Iris pigment epithelial cell (primary cell): ENCODE data around the gene BCAS3.
"Not testable (repeated sequence)": the region's sequence is repeated elsewhere in the genome, so short reads cannot be mapped to it uniquely, and the experiment has no call there.

Experiments used
- DNase-seq: peaks from one replicate; pipeline ENCODE4 v3.0.0-alpha.2; 2011; ENCODE audit warnings: low read depth

The BCAS3 gene

GRCh38 chr17:60941028-60941427 lies 263.4 kb downstream of the BCAS3 start:
- peak; percentile 59 for DNase-seq

GRCh38 chr17:60941571-60941970 lies 263.9 kb downstream of the BCAS3 start:
- no peak for DNase-seq

GRCh38 chr17:60944751-60945150 lies 267.1 kb downstream of the BCAS3 start:
- DNase-seq, result no peak

DNA sequence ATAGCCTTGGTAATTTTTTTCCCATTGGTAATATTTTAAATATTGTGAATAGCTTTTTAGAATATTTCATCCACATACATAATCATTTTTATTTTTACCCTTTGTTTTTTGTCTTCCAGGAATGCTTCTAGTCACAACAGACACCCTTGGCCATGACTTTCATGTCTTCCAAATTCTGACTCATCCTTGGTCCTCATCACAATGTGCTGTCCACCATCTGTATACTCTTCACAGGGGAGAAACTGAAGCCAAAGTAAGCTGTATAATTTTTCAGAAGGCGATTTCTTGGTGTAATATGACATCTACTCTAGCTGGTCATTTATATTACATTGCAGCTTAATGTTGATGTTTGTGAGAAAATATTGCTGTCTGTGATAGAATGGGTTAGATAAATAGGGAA lies 269.4 kb downstream of the BCAS3 start:
- peak; percentile 10 for DNase-seq

- no peak for DNase-seq
Observed at GRCh38 chr17:60947543-60947942, 269.9 kb downstream of the BCAS3 start.

GRCh38 chr17:60952747-60953146 lies 275.1 kb downstream of the BCAS3 start:
- DNase-seq, result no peak

DNA sequence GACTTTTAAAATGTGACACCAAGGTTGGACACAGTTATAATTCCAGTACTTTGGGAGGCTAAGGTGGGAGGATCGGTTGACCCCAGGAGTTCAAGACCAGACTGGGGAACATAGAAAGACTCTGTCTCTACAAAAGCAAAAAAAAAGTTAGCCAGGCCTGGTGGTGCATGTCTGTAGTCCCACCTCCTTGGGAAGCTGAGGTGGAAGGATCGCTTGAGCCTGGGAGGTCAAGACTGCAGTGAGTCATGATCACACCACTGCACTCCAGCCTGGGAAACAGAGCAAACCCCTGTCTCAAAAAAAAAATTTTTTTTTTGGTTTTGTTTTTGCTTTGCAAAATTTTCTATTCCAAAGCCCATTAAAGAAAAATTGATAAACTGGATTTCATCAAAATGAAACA lies 281.4 kb downstream of the BCAS3 start:
- peak; percentile 40 for DNase-seq

GRCh38 chr17:60959696-60960095 lies 282.0 kb downstream of the BCAS3 start:
- DNase-seq, result peak; percentile 18

DNA sequence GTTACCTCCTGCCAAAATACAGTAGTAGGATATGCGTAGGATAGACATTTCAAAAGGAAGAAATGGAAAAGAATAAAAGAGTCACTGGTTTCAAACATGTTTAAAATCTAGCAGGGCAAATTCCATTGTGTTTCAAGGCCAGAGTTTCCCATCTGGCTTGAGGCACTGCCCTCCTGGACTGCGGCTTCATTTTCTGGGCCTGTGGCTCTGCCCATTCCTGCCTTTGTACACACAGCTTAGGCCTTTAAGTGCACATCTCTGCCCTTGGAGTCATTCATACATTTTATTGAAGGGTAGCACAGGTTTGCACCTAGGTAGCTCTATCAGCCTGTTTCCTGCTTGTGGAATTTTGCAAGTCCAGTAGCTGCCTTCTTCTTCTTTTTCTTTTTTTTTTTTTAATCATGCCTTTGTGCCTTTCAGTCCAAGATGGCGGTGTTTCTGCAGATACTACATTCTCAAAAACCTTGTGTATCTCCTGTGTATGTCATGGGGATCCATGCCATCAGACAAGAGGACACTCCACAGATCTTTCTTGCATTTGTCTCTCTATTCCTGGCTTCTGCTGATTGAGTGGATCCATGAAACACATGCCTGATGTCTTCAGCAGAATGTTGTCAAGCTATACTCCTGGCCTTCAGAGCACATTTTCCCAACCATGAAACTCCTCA lies 282.9 kb downstream of the BCAS3 start:
- DNase-seq, result no peak

DNA sequence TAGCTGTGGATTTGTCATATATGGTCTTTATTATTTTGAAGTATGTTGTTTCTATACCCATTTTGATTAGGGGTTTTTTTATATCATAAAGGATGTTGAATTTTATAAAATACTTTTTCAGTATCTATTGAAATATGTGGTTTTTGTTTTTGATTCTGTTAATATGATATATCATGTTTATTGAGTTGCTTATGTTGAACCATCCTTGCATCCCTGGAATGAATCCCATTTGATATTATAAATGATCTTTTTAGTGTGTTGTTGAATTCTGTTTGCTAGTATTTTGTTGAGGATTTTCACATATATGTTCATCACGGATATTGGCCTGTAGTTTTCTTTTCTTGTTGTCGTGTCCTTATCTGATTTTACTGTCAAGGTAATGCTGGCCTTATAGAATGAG lies 286.5 kb downstream of the BCAS3 start:
- DNase-seq, result no peak

- DNase-seq, result no peak
Observed at GRCh38 chr17:60968266-60968665, 290.6 kb downstream of the BCAS3 start.

DNA sequence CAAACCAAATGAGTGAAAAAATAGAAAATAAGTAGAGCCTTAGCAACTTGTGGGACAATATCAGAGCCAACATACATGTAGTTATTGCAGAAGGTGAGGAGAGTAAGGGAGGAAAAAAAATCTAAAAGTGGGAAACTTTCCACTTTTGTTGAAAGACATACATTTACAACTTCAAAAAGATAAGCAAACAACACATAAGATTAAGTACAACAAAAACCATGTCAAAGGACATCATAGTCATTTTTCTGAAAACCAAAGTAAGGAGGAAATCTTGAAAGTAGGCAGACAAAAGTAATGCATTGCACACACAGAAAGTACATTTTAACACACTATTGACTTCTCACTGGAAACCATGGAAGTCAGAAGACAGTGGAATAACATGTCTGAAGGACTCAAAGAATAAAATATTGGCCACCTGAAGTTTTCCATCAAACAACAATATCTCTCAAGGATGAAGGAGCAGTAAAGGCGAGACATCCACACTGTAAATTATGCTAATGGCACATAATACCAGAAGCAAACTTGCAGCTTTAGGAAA lies 291.9 kb downstream of the BCAS3 start:
- no peak for DNase-seq

- no peak for DNase-seq
Observed at GRCh38 chr17:60970741-60971140, 293.1 kb downstream of the BCAS3 start.

- peak; percentile 68 for DNase-seq
Observed at GRCh38 chr17:60971515-60972369, 294.1 kb downstream of the BCAS3 start.

GRCh38 chr17:60976861-60977260 lies 299.2 kb downstream of the BCAS3 start:
- not testable (repeated sequence) for DNase-seq

- DNase-seq, result no peak
Observed at GRCh38 chr17:60989379-60989778, 311.7 kb downstream of the BCAS3 start.

DNA sequence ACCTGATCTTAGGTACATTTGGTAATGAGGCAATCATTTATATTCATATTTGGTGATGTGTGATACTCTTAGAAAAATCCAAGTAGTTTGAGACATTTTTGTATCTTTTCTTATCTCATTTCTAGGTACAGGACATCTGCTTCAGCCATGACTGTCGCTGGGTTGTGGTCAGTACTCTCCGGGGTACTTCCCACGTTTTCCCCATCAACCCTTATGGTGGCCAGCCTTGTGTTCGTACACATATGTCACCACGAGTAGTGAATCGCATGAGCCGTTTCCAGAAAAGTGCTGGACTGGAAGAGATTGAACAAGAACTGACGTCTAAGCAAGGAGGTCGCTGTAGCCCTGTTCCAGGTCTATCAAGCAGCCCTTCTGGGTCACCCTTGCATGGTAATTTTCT lies 312.2 kb downstream of the BCAS3 start:
- DNase-seq, result no peak

DNA sequence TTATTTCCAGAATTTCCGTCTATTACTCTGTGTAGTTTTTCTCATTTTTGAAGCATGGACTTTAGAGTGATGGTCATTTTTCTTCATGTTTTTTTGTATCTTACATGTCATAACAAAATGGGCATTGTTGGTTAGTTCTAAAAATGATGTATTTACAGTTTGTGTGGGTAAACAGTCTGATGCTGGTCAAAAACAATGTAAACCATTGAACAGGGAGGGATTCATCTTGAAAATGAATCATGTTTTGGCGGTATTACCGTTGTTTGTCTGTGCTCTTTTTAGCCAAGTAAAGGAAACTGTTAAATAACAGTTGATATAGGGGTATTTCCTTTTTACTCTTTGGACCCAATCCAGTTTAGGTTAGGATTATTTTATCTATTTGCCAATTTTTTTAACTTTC lies 315.8 kb downstream of the BCAS3 start:
- no peak for DNase-seq

GRCh38 chr17:60995680-60996079 lies 318.0 kb downstream of the BCAS3 start:
- no peak for DNase-seq

DNA sequence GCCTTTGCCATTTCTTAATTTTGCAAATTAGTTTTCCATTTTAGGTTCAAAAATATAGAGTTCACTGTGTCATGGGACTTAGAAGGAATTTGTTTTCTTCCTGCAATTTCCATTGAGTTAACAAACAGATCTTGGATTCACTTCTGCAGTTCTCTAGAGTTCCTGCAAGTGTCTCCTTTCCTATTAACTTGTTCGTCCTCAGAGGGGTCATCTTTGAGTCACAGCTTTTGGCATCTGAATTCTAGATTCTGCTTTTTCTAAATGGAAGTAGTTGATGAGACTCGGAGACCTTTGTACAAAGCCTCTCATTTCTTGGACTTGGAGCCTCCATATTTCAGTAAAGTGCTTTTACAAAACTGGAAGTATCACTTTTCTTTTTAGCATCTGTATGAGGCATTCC lies 323.3 kb downstream of the BCAS3 start:
- peak; percentile 49 for DNase-seq

GRCh38 chr17:61002316-61002736 lies 324.7 kb downstream of the BCAS3 start:
- DNase-seq, result peak; percentile 66

DNA sequence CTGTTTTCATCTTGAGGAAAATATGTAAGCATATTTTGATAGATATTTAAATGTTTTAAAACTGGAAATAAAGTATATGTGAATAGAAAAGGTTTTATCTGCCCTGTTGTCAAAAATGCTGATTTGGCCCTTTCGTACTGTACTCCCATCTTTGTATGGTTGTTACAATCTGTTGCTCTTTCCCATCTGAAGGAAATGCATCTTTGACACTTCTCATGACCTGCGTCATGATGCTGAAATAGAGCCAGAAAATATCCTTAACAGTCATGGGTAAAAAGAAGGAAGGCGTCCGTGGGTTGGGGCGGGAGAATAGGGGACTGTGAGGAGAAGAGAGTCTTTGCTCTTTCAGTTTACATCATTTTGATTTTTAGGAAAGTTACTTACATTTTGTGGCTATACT lies 327.7 kb downstream of the BCAS3 start:
- no peak for DNase-seq

- DNase-seq, result not testable (repeated sequence)
Observed at GRCh38 chr17:61005958-61006357, 328.3 kb downstream of the BCAS3 start.
